ENCODE data around the gene TENM4.

The TENM4 gene

DNA sequence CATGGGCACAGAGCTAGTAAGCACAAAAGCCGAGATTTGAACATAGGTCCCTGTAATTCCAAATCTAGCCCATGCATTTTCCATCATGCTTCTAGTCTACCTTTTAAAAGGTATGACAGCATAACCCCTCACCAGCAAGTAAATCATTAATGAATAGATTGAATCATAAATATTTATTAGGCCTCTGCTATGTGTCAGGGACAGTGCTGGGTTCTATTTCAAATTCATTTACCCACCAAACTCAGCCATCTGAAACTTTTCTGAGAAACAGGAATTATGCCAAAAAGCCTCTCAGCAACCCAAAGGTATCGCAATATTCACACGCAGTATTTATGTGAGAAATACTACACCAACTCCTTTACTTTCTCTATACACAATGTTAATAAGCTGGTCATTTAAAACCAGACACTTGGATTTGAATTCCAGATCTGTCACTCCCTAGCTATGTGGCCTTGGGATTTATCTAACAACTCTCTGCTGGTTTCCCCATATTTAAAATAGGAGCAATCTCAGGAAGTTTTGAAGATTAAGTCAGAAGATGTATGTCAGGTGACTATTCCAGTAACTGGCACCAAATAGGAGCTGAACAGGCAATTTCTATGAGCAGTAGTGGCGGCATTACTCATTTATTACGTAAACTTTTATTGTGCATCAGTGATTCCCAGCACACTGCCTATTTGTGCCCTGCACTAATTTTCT lies 191.4 kb downstream of the TENM4 start:
- TF ChIP-seq, protein P1, sequence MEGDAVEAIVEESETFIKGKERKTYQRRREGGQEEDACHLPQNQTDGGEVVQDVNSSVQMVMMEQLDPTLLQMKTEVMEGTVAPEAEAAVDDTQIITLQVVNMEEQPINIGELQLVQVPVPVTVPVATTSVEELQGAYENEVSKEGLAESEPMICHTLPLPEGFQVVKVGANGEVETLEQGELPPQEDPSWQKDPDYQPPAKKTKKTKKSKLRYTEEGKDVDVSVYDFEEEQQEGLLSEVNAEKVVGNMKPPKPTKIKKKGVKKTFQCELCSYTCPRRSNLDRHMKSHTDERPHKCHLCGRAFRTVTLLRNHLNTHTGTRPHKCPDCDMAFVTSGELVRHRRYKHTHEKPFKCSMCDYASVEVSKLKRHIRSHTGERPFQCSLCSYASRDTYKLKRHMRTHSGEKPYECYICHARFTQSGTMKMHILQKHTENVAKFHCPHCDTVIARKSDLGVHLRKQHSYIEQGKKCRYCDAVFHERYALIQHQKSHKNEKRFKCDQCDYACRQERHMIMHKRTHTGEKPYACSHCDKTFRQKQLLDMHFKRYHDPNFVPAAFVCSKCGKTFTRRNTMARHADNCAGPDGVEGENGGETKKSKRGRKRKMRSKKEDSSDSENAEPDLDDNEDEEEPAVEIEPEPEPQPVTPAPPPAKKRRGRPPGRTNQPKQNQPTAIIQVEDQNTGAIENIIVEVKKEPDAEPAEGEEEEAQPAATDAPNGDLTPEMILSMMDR (IDR thresholded peaks at IDR 0.05; ENCODE audit: control extremely low read depth, extremely low read depth, low read depth, missing control alignments), result no peak
- DNase-seq (ENCODE audit: extremely low spot score), result no peak
- ChIA-PET POLR2A (no interaction called here), CTCF (no interaction called here)

DNA sequence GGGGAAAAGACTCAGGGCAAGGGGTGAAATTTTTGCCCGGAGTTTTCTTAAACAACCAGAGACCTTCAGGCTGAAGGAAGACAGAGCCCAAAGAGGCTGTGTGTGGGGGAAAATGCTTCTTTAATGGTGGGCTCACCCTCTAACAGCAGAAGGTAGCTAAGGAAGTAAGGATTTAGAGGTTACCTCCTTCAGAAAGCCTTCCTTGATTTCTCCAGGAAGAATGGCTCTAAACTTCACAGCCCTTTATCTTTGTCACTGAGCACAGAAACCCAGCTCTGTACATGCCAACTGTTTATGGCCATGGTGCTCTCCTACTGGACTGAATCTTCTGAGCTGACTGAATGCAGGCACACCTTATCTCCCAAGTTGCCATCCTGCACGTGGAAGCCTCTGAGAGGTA lies 196.0 kb downstream of the TENM4 start:
- CTCF ChIA-PET, result interaction anchor here (0.7 kb wide), 1 partner anchor 12 kb away, joined by 3 read pairs; no protein-coding TSS in a partner anchor
- TF ChIP-seq, protein P1 (IDR thresholded peaks at IDR 0.05; ENCODE audit: control extremely low read depth, extremely low read depth, low read depth, missing control alignments), result no peak
- POLR2A ChIA-PET, result no interaction called here
- DNase-seq (ENCODE audit: extremely low spot score), result no peak

DNA sequence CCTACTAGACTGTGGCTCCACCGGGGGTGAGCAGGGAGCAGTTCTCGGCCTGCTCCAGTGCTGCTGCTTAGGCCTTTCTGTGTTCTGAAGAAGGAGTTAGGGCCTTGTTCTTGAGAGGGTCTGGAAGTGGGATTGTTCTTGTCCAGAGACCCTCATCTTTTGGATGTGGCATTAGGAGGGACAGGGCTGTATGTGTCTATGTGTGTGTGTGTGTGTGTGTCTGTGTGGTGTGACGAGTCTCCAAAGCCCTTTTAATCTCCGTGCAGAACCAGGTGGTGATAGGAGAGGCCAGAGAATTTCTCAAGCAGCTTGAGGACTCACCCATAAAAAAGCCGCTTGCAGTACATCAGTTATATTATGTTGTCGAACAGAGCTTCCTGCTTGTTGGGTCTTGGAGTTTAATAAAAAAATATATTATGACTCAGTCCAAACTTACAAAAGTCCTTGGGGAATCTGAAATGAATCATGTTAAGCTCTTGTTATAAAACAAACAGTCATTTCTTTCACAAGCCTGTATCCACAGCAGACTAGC lies 196.5 kb downstream of the TENM4 start:
- ChIA-PET CTCF (no interaction called here), POLR2A (no interaction called here)
- no peak for DNase-seq (ENCODE audit: extremely low spot score)
- TF ChIP-seq, protein P1 (IDR thresholded peaks at IDR 0.05; ENCODE audit: control extremely low read depth, extremely low read depth, low read depth, missing control alignments), result no peak

DNA sequence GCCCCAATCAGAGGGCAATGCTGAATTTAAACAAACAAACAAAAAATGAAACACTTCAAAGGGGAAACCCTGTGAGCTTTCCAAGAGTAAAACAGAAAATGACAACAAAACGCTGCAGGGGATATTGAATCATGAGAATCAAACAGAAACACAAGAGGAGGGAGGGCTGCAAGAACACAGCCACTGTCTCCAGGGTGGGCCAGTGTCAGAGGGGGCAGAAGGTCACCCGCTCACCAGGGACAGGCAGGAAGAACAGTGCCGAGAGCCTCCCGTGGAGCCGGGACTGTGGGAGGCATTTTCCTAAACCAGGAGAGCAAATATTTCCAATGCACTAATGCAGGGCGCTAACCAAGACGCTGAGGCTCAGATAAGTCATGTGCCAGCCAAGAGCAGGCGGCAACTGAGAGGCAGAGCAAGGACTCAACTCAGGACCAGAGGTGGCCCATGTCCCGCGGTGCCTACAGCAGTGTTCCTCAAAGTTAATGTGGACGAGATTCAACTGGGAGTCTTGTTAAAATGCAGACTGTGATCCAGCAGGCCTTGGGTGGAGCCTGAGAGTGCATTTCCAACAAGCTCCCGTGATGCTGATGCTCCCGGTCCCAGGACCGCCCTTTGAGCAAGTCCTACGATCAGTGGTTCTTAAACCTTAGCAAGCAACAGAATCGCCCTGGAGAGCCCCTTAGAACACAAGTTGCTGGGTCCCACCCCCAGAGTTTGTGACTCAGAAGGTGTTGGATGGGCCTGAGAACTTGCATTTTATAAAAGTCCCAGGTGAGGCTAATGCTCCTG lies 197.2 kb downstream of the TENM4 start:
- DNase-seq (ENCODE audit: extremely low spot score), result no peak
- CTCF ChIA-PET, result no interaction called here
- POLR2A ChIA-PET, result no interaction called here
- TF ChIP-seq, protein P1 (IDR thresholded peaks at IDR 0.05; ENCODE audit: control extremely low read depth, extremely low read depth, low read depth, missing control alignments), result no peak

DNA sequence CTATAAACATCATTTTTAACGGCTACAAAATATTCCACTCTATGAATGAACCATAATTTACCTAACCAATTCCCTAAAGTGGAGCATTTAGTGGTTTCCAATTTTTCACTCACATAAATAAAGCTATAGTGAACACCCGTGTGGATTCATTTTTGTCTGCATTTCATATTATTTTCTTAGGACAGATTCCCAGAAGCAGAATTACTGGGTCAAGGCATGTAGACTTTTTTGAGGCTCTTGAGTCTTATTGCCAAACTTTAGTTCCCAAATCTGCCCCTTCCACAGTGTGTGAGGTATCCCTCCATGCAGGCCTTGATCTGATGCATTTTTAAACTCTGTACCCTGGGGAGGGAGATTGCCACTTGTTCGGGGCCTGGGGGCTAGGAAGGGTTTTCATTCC lies 198.2 kb downstream of the TENM4 start:
- ChIA-PET CTCF (interaction anchor here (0.7 kb wide), 1 partner anchor 18 kb away, joined by 3 read pairs; no protein-coding TSS in a partner anchor), POLR2A (no interaction called here)
- no peak for DNase-seq (ENCODE audit: extremely low spot score)
- TF ChIP-seq, protein P1 (IDR thresholded peaks at IDR 0.05; ENCODE audit: control extremely low read depth, extremely low read depth, low read depth, missing control alignments), result no peak

DNA sequence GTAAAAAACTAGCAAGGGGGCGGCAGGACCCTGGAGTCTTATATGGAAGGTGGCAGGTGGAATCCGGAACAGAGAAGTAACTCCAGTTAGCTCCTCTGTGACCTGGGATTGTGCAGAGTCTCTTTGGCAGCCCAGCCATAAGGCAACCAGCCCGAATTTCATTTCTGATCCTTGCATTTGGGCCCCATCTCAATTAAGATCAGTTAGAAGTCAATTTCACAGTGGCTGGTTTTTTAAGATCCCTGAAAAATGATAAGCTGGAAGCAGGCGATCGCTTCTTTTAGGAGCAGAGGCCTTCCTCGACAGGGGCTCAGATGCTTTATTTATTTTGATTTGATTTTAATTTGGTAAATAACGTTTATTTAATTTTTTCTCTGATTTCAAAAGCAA lies 199.0 kb downstream of the TENM4 start:
- POLR2A ChIA-PET, result no interaction called here
- TF ChIP-seq, protein P1 (IDR thresholded peaks at IDR 0.05; ENCODE audit: control extremely low read depth, extremely low read depth, low read depth, missing control alignments), result no peak
- DNase-seq (ENCODE audit: extremely low spot score), result no peak
- CTCF ChIA-PET, result no interaction called here
